DMS153 treated with DMSO at 0.1 percent for 48 hours (cell line): ENCODE measurements around the gene JUND.
A peak's percentile ranks its signal among the peaks of the same experiment; 100 is the strongest.
"Not testable (repeated sequence)": the region's sequence is repeated elsewhere in the genome, so short reads cannot be mapped to it uniquely, and the experiment has no call there.

Source experiments
- DNase-seq: peaks from one replicate; lab custom pipeline; 2025; ENCODE audit not compliant: unreplicated experiment; lab: John Stamatoyannopoulos, UW

The JUND gene

DNA sequence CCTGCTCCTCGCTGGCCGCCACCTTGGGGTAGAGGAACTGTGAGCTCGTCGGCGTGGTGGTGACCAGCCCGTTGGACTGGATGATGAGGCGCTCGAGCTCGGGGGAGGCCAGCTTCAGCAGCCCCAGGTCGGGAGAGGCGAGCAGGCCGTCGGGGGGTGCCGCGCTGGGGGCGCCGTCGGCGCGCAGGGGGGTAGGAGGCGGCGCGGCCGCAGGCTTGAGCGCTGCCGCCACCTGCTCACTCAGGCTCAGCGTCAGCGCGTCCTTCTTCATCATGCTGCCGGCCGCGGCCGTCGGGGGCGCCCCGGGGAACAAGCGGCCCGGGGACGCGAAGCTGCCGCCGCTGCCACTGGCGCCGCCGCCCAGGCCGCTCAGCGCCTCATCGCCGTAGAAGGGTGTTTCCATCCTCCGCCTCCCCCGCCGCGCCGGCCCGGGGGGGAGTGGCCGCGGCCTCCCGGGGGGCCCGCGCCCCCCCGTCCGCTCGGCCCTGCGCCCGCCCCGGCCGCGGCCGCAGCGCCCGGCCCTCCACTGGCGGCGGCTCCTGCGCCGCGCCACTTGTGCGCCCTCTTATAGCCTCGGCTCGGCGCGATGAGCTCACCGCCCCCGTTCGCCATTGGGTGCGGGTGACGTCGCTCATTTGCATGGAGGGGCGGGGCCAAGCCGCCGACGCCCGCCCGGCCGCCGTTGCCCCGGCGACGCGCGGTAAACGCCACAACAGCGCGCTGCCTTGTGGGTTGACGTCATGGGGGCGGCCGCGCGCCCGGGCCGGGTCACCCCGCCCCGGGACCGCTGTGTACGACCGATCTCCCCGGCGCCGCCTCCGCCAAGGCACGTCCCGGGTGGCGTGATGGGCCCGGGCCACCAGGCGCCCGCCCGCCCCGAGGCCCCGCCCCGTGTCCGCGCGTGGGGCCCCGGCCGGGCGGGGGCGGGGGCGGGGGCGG is at the start of gene JUND:
Gene JUND, minus strand, starts transcription at position 541 of the 939 bp plus-strand sequence. Its CDS starts 138 bp downstream, at position 403.
- DNase-seq = peak; percentile 90

DNA sequence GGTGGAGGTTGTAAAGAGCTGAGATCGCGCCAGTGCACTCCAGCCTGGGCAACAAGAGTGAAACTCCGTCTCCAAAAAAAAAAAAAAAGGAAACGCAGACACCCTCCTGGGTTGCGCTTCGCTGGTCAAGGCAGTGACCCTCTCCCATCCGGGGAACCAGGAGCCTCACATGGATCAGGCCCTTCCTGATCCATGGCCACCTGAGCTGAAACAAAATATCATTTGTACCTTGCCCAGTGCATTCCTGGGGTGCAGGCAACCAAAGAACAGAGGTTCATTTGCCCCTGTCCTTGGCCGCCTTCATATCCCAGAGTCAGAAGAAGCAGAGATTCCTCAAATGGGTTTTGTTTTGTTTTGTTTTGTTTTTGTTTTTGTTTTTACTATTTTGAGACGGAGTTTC is 49.4 kb upstream of the JUND start:
- no peak for DNase-seq

- DNase-seq = no peak
Measured at GRCh38 chr19:18329035-18329376, 47.6 kb upstream of the JUND start.

DNA sequence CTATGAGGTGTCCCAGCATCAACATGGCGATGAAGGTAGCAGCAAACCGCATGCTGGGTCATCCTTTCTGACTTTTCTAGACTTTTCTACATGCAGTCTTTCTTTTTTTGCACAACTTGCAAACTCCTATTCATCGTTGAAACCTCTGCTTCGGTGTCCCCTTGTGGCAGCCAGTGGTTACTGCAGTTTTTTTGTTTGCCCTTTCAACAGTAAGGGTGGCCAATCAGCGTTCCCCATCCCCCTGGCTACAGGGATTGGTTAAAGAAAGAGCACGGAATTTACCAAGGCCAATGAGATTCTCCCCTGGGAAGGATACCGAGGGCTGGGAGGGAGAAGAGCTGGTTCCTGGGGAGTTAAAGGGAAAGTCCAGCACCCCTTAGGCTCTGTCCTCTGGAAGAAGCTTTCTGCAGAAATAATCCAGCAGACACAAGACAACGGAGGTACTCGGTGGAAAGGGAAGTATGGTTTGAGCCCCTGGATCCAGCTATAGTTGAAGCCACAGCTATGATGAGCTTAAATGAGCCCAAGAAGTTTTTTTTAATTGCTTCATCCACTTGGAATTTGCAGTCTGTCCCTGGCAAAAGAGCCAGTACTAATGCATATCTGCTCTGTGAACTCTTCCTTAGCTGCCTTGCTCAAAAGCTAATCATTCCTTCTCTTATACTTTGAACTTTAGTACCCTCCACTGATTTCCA is 47.1 kb upstream of the JUND start:
- peak; percentile 95 for DNase-seq

GRCh38 chr19:18326772-18327171 is 45.4 kb upstream of the JUND start:
- DNase-seq = no peak

GRCh38 chr19:18324373-18324731 is 42.9 kb upstream of the JUND start:
- not testable (repeated sequence) for DNase-seq

GRCh38 chr19:18322759-18323460 is 41.5 kb upstream of the JUND start, which contains the start of gene LSM4:
LSM4 (minus strand) TSS chr19:18323076; CDS start chr19:18323020, 56 bp downstream.
- peak; percentile 99 for DNase-seq

GRCh38 chr19:18322318-18322758 is 40.9 kb upstream of the JUND start:
- no peak for DNase-seq

DNA sequence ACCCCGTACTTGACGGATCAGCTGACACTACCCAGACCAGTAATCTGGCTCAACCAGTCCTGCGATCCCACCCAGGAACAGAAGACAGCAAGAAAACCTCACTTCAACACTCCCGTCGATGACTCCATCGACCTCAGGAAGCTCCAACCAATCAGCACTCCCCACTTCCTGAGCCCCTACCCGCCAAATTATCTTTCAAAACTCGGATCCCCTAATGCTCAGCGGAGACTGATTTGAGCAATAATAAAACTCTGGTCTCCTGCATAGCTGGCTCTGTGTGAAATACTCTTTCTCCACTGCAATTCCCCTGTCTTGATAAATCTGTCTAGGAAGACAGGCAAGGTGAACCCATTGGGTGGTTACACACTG is 40.3 kb upstream of the JUND start:
- no peak for DNase-seq

DNA sequence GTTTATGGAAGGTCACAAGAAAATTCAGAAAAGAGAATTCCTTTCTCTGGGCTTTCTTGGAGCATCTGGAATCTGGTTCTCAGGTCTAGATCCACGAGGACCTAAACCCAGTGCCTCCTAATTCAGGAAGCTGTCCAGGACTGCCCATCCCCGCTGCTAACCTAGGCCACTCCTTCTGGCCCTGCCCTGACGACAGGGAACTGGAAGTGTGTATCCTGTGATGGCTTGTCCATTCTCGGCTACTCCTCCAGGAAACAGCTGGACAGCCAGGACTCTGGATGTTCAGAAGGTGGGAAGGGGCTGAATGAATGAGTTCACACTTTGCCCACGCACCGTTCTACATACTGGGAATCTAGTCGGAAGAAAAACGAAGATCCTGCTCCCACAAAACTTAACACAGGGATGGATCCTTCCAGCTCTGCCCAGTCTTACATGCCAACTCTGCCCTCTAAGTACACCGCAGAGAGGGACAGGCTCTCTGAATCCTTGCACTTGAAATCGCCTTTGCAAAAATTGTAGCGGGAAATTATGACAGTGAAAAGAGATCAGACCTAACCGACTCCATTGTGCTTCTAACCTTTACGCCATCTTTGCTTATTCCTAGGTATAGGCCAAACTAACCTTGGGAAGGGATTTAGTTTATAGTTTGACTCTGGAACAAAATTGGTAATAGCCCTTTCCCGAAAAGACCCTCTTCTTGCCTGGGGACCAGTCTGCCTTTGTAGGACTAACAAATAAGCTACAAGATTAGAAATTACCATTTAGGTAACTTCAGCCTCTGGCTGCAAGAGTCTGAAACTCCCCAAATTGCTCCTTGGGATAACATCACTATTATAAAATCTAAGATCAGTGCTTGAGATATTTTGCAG is 39.7 kb upstream of the JUND start:
- DNase-seq = no peak

DNA sequence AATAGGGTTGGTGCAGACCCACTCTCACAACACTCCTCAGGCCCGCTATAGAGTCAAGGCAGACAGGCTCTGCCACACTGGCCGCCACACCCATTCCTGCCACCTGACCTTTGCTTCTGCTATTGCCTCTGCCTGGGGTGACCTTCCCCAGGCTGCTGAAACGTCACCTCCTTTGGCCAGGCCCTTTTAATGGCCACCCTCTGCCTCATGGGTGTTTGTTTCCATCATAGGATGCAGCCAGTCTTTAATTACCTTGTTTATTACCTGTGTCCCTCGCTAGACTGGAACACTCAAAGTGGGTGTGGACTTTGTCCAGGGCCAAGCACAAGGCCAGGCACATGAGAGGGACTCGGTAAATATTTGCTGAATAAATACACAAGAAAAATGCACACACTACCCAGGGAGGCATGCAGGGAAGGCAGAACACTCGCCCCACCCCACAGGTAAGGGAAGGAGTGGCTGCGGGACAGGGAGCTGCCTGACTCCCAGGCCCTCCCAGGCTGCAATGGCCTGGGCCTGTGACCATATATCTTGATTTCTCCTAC is 38.2 kb upstream of the JUND start:
- no peak for DNase-seq

GRCh38 chr19:18317961-18318800 is 36.8 kb upstream of the JUND start:
- DNase-seq = no peak

DNA sequence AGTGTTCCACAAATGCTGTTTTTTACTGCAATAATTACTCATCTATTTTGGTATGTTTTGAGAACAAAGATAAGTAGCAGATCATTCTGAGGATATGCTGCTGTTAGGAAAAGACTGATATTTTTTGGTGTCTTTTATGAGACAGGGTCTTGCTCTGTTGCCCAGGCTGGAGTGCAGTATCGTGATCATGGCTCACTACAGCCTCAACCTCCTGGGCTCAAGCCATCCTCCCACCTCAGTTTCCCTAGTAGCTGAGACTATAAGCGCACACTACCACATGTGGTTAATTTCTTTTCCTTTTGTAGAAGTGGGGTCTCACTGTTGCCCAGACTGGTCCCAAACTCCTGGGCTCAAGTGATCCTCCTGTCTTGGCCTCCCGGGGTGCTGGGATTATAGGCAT is 32.0 kb upstream of the JUND start:
- DNase-seq = no peak

- DNase-seq = no peak
Measured at GRCh38 chr19:18312092-18312534, 30.7 kb upstream of the JUND start.

DNA sequence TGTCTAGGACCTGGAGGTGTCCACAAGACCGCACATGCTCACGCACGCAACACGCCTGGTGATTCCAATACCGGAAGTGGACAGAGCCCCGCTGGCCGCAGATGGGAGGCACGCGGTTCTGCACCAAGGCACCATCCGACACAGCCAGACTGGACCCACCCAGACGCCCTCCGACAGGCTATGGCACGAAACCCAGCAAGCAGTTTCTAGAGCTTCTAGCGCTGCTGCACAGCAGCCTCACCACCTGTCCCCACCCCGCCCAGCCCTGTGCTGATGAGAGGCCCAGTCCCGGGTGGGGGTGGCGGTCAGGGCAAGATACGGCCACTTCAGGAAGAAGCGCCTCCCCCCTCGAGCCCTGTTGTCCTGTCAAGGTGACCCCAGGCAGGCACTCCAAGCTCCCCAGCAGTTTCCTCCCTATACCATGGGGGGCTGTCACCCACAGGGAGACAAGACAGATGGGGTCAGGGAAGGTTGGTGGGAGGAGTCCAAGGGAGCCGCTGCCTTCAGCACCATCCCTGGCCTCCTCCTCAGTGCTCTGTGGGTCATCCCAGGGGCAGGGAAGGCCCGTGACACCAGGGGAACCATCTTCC is 30.2 kb upstream of the JUND start:
- no peak for DNase-seq

GRCh38 chr19:18310966-18311365 is 29.5 kb upstream of the JUND start:
- no peak for DNase-seq

DNA sequence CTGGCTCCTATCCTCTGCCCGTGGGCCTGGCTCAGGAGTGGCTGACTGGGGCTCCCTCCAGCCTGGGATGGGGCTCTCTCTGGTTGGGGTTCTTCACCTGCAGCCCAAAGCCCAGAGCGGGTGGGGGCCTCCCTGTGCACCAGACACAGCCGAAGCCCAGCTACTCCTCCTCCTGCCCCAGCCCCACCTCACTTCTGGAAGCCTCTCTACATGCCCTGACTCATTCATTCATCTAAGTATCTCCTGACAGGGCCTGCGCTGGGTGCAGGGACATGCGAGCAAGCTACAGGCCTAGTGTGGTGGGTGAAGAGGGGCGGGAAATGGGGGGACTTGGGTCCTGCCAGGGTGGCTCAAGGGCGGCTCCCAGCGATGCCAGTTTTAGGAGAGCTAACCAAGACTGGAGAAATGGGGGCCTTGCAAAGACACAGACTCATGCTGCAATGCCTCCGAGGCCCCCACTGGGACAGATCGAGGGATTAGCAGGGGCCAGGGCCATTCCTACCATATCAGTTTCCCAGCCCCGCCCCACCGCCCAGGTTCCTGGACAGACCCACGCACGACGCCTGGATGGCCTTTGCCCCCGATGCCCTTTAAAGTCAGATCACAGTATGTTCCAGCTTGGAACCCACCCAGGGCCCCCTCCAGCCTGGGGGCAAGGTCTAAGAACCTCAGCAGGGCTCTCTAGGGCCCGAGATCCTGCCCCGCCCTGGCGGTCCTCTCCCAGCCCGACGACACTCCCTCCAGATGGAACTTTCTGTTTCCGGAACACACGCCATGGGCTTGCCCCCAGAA is 28.9 kb upstream of the JUND start:
- no peak for DNase-seq

DNA sequence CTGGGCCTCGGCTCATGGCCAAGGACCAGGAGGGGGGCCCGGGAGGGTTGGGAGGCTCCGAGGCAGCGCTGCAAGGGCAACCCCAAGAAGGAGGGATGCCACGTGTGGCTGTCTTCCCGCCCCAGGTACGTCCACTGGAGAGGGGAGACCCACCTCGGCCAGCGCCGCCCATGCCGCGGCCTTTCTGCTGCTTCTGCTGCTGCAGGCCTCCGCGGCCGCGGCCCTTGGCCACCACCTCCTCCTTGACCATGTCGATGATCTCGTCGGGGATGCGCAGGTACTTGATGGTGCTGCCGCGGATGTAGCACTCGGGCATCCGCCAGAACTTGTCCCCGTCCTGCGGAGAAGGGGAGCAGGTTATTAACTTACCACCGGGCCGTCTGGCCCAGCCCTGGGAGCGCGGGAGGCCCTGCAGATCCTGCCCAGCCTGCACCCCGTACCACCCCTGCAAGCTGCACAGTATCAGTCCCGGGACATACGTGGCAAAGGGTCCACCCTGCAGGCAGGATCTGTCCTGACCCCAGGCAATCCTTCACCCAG is 28.2 kb upstream of the JUND start:
- DNase-seq = no peak
